NCI-H2227 treated with DMSO at 0.1 percent for 48 hours (cell line): ENCODE data around the gene TXNDC12.
"Not testable (repeated sequence)": the region's sequence is repeated elsewhere in the genome, so short reads cannot be mapped to it uniquely, and the experiment has no call there.

ENCODE experiments used
- DNase-seq: peaks from one replicate; lab custom pipeline; 2025; lab: John Stamatoyannopoulos, UW

The TXNDC12 gene

GRCh38 chr1:52045666-52046195, 9.3 kb downstream of the TXNDC12 start:
- DNase-seq: not testable (repeated sequence)

- no peak for DNase-seq
Observed at GRCh38 chr1:52045236-52045635, 9.8 kb downstream of the TXNDC12 start.

- no peak for DNase-seq
Observed at GRCh38 chr1:52041551-52042185, 13.3 kb downstream of the TXNDC12 start.

GRCh38 chr1:52037909-52038308, 17.1 kb downstream of the TXNDC12 start:
- DNase-seq: no peak

GRCh38 chr1:52037402-52037814, 17.6 kb downstream of the TXNDC12 start:
- no peak for DNase-seq

GRCh38 chr1:52034050-52034384, 21.0 kb downstream of the TXNDC12 start:
- no peak for DNase-seq

- DNase-seq: peak; percentile 90
Observed at GRCh38 chr1:52033190-52034049, 21.6 kb downstream of the TXNDC12 start, which contains the start of gene KTI12. Gene KTI12, minus strand, starts transcription at chr1:52033810. Its CDS starts 49 bp downstream, at chr1:52033761.

GRCh38 chr1:52032785-52033131, 22.2 kb downstream of the TXNDC12 start:
- no peak for DNase-seq

GRCh38 chr1:52032124-52032784, 22.7 kb downstream of the TXNDC12 start:
- no peak for DNase-seq

- DNase-seq: not testable (repeated sequence)
Observed at GRCh38 chr1:52028839-52029238, 26.2 kb downstream of the TXNDC12 start.

GRCh38 chr1:52028328-52028727, 26.7 kb downstream of the TXNDC12 start:
- DNase-seq: no peak

GRCh38 chr1:52026278-52026677, 28.7 kb downstream of the TXNDC12 start:
- DNase-seq: no peak

- no peak for DNase-seq
Observed at GRCh38 chr1:52022133-52022532, 32.9 kb downstream of the TXNDC12 start.

GRCh38 chr1:52008071-52008809, 46.8 kb downstream of the TXNDC12 start:
- DNase-seq: no peak

- no peak for DNase-seq
Observed at GRCh38 chr1:52007215-52008002, 47.6 kb downstream of the TXNDC12 start.

- not testable (repeated sequence) for DNase-seq
Observed at GRCh38 chr1:52006081-52006553, 48.9 kb downstream of the TXNDC12 start.

GRCh38 chr1:52005548-52005947, 49.4 kb downstream of the TXNDC12 start:
- DNase-seq: not testable (repeated sequence)

GRCh38 chr1:52003877-52004276, 51.1 kb downstream of the TXNDC12 start:
- no peak for DNase-seq

GRCh38 chr1:52002038-52002917, 52.7 kb downstream of the TXNDC12 start:
- DNase-seq: peak; percentile 85

- no peak for DNase-seq
Observed at GRCh38 chr1:51998701-51999100, 56.3 kb downstream of the TXNDC12 start.
